Keratinocyte (primary cell): ENCODE measurements around the gene MSI2.

Source experiments
- EZH2 ChIP-seq: IDR thresholded peaks from one replicate; pipeline ENCODE4 v1.6.1; 2012; ENCODE audit warnings: inconsistent platforms, mild to moderate bottlenecking, low read length, moderate library complexity
- TF ChIP-seq, protein P1 (sequence below), 3 experiments: IDR thresholded peaks in 1 of 3; conservative IDR thresholded peaks in 1 of 3; optimal IDR thresholded peaks in 1 of 3; 2 replicates in 2 of 3; 3 replicates in 1 of 3; pipeline versions ENCODE3 to v1.5.1; 2011; ENCODE audit warnings: low read length in 3 of 3, mild to moderate bottlenecking in 3 of 3, moderate library complexity in 2 of 3, control low read depth in 1 of 3, inconsistent platforms in 1 of 3; ENCODE audit not compliant: insufficient read depth in 2 of 3; ENCODE audit errors: extremely low read depth in 1 of 3

DNA sequence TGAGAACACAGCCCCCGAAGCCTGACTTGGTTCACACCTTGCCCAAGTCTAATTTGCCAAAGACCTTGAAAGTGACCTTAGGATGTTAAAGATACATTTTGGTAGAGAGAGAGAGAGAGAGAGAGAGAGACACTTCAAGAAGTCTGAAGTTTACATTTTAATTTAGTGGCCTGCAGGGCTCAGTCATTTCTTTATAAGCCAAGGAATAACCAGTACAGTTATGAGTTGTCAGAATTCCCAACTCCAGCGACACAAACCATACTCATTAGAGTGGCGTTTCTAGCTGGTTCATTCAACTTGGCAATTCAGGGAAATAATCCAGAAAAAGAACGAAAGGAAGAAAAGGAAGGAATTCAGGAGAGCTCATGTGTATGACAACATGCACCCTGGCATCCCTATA is 284.7 kb downstream of the MSI2 start:
- TF ChIP-seq, protein P1, sequence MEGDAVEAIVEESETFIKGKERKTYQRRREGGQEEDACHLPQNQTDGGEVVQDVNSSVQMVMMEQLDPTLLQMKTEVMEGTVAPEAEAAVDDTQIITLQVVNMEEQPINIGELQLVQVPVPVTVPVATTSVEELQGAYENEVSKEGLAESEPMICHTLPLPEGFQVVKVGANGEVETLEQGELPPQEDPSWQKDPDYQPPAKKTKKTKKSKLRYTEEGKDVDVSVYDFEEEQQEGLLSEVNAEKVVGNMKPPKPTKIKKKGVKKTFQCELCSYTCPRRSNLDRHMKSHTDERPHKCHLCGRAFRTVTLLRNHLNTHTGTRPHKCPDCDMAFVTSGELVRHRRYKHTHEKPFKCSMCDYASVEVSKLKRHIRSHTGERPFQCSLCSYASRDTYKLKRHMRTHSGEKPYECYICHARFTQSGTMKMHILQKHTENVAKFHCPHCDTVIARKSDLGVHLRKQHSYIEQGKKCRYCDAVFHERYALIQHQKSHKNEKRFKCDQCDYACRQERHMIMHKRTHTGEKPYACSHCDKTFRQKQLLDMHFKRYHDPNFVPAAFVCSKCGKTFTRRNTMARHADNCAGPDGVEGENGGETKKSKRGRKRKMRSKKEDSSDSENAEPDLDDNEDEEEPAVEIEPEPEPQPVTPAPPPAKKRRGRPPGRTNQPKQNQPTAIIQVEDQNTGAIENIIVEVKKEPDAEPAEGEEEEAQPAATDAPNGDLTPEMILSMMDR (optimal IDR thresholded peaks at IDR 0.05 in 1 of 3, IDR thresholded peaks at IDR 0.05 in 1 of 3, conservative IDR thresholded peaks at IDR 0.05 in 1 of 3; ENCODE audit: extremely low read depth in 1 of 3, insufficient read depth in 2 of 3, low read length in 3 of 3): no peak
- TF ChIP-seq EZH2: no peak
